ENCODE measurements around the gene CACNA2D4.
A peak's percentile ranks its signal among the peaks of the same experiment; 100 is the strongest.
"Not testable (repeated sequence)": the region's sequence is repeated elsewhere in the genome, so short reads cannot be mapped to it uniquely, and the experiment has no call there.

The CACNA2D4 gene, protein sequence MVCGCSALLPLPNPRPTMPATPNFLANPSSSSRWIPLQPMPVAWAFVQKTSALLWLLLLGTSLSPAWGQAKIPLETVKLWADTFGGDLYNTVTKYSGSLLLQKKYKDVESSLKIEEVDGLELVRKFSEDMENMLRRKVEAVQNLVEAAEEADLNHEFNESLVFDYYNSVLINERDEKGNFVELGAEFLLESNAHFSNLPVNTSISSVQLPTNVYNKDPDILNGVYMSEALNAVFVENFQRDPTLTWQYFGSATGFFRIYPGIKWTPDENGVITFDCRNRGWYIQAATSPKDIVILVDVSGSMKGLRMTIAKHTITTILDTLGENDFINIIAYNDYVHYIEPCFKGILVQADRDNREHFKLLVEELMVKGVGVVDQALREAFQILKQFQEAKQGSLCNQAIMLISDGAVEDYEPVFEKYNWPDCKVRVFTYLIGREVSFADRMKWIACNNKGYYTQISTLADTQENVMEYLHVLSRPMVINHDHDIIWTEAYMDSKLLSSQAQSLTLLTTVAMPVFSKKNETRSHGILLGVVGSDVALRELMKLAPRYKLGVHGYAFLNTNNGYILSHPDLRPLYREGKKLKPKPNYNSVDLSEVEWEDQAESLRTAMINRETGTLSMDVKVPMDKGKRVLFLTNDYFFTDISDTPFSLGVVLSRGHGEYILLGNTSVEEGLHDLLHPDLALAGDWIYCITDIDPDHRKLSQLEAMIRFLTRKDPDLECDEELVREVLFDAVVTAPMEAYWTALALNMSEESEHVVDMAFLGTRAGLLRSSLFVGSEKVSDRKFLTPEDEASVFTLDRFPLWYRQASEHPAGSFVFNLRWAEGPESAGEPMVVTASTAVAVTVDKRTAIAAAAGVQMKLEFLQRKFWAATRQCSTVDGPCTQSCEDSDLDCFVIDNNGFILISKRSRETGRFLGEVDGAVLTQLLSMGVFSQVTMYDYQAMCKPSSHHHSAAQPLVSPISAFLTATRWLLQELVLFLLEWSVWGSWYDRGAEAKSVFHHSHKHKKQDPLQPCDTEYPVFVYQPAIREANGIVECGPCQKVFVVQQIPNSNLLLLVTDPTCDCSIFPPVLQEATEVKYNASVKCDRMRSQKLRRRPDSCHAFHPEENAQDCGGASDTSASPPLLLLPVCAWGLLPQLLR

DNA sequence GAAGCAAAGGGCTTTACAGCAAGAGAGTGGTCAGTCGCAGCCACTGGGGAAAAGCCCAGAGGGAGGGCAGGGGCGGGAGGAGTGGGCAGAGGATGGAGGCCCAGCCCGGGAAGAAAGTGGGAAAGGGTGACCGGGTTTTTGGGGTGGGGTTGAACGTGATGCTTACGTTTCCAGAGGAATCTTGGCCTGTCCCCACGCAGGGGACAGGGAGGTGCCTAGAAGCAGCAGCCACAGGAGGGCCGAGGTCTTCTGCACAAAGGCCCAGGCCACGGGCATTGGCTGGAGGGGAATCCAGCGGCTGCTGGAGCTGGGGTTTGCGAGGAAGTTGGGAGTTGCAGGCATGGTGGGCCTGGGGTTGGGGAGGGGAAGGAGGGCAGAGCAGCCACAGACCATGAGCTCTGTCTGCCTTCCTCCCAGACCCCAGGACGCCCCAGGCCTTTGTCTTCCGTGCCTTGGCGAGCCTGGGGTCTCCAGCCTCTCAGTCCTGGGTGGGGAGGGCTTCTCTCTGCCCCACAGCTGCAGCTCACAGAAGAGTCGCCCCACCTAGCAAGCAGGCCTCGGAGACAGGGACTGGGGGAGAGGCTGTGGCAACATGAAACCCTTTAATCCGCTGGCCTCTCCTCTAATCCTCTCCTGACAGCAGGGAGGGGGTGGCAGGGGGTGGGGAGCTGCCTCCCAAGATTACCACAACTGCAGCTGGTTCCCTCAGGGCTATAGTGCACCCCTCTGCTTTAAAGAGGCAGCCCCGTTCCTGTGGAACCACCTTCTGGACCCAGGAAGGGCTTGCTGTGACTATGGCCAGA is at the start of gene CACNA2D4:
TSS of gene CACNA2D4 (minus strand) at position 572 of the 803 bp plus-strand sequence. CDS start at position 393, 179 bp downstream.
- DNase-seq: peak; percentile 13

DNA sequence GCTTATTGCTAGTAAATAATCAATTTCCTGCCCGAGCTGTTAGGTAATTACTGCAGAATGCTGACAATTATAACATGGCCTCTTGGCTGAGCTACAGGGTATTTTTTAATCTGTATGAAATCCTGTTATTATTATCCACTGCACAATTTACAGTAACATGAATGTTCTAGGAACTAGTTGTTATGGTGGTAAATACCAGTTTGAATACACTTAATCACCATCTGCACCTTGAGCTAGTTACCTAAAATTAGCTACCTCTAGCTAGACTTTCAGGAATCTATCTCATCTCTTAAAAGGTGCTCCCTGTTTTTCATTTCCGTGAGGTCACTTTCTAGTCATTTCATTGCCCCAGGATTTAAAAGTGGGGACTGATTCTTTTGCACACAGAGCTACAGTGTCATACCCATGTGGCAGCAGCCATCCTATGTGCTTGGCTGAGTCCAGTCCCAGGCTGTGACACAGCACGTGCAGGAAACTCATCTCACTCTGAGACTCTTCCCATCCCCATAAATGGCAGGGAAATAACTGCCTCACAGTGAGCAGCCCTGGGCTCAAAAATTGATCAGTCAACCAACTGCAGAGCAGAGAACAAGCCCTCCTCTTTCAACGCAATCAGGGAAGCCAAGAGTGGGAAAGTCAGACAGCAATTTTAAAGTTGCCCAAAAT is 48.2 kb upstream of the CACNA2D4 start:
- DNase-seq: no peak

GRCh38 chr12:1965916-1966315 is 47.5 kb upstream of the CACNA2D4 start:
- no peak for DNase-seq

- no peak for DNase-seq
Observed at GRCh38 chr12:1962051-1963020, 43.9 kb upstream of the CACNA2D4 start.

GRCh38 chr12:1956716-1957115 is 38.3 kb upstream of the CACNA2D4 start:
- DNase-seq: no peak

- no peak for DNase-seq
Observed at GRCh38 chr12:1949771-1950470, 31.5 kb upstream of the CACNA2D4 start.

- no peak for DNase-seq
Observed at GRCh38 chr12:1948883-1949282, 30.4 kb upstream of the CACNA2D4 start.

- no peak for DNase-seq
Observed at GRCh38 chr12:1947081-1947480, 28.6 kb upstream of the CACNA2D4 start.

GRCh38 chr12:1946296-1946695 is 27.8 kb upstream of the CACNA2D4 start:
- no peak for DNase-seq

DNA sequence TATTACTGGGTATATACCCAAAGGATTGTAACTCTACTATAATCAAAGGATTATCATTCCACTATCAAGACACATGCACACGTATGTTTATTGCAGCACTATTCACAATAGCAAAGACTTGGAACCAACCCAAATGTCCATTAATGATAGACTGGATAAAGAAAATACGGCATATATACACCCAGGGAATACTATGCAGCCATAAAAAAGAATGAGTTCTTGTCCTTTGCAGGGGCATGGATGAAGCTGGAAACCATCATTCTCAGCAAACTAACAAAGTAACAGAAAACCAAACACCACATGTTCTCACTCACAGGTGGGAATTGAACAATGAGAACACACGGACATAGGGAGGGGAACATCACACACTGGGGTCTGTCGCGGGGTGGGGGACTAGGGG is 27.1 kb upstream of the CACNA2D4 start:
- DNase-seq: not testable (repeated sequence)

DNA sequence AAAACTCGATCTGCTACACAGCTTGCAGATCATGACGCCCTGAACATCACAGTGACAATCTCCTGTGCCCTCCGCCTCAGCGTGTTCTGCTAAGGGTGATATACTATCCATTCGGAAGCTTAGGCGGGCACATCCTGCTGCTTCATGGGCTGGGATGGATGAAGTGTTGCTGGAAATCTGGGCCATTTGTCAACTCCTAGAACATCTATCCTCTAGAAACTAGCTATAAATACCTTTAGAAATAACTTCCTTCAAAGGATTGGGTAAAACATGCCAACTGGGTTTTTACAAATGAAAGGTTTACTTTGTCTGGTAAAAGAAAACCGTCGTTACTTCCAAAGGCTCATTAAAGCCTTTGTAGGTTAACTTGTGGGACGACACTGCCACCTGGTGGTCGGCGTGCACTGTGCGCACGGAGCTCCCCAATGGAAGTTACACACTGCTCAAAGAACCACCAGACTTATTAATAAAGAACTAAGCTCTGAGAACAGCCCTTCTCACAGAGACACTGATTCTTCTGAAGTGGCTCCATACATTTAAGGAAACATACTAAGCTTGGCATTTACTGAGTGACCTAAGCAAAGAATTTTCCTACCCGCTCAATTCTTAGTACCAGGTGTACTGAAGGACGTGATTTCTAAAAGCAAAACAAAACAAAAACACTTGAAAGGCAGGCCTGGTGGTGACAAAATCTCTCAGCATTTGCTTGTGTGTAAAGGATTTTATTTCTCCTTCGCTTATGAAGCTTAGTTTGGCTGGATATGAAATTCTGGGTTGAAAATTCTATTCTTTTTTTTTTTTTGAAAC is 21.6 kb upstream of the CACNA2D4 start:
- peak; percentile 91 for DNase-seq

- DNase-seq: no peak
Observed at GRCh38 chr12:1939331-1939730, 20.9 kb upstream of the CACNA2D4 start.

DNA sequence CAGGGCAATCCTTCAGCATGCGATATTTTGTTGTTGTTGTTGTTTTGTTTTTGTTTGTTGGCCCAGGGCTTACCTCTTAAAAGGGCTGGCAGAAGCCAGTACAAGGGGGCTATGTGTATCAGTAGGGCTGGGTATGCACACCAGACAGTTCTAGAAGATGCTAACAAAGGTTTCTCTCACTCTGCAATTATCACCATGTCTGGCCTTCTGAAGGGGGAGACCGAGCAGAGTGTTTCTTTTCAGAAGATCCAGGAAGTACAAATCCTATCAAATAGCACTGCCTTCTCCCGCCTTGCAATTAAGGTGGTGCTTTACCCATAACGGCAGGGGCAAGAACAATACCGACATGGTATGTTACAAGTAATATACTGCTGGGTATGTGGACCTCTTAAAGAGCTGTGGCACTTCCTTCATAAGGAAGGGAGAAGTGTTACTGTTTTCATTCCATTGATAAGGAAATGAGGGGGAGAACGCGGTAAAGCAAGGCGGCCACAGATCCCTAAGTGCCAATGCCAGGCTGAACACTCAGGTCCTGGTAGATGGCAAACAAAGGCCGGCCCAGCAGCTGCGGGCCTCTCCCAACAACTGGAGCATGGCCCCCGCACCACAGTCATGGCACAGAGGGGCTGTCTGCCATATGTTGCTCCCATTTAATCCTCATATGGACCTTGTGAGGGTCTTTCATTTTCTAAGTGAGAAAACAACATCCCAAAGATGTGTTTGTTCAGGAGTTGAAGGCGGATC is 19.2 kb upstream of the CACNA2D4 start:
- DNase-seq: no peak

DNA sequence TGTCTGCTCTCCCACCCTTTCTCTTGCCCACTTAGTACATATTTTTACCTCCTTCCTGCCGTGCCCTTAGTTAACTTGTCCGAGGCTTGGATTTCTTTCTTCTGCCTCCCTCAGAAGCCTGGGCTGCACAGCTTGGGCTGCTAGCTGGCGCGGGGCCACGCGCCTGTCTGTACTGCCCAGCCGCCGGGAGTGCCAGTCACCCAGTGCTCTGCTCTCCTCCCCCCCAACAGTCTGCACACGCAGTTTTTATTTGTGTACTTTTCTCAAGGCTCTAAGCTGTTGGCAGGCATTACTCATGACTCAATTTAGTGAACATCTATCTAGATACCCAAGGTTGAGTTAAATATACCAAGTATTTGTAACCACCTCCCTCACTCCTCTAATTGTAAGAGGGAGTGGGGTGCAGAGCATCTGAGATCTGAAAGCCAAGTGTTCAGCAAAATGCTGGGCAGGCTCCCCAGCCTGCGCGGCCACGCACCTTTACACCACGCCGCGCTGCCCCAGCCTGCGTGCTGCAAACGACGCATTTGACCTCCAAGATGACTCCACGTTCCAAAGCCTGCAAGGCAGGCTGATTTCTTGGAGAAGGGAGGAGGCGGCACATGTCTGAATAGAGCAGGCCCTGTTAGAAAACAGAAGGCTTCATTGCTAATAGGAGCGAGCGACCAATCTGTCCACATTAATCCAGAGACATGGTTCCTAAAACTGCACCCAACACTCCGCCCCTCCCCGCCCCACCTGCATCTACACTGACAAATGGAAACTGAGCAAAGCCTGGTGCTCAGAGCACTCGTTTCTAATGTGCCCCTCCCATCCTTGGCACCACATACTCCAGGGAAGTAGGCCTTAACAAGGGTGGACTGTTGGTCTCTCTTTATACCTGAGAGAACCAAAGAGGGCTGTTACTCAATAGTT is 18.2 kb upstream of the CACNA2D4 start:
- no peak for DNase-seq

- no peak for DNase-seq
Observed at GRCh38 chr12:1935700-1936378, 17.4 kb upstream of the CACNA2D4 start.

- no peak for DNase-seq
Observed at GRCh38 chr12:1935242-1935641, 16.8 kb upstream of the CACNA2D4 start.

- no peak for DNase-seq
Observed at GRCh38 chr12:1934831-1935230, 16.4 kb upstream of the CACNA2D4 start.

Measured in activated T-cell treated with anti-CD3 and anti-CD28 coated beads, Interleukin-2, amount 50 U/mL, for 1 hour (primary cell).